ENCODE data around the gene SNED1.

The SNED1 gene

GRCh38 chr2:241107031-241107783, 108.8 kb downstream of the SNED1 start:
- no peaks in the 10 kb centered on the region for H3K27me3 ChIP-seq (ENCODE audit: insufficient read depth, low read length, poor library complexity, severe bottlenecking)
- no peaks in the 10 kb centered on the region for H3K9me3 ChIP-seq (ENCODE audit: insufficient read depth, low read depth, low read length)
- no peak overlapping the region for H2AFZ ChIP-seq (ENCODE audit: low read length)
- peaks cover 12% of the 10 kb centered on the region for H3K4me1 ChIP-seq (ENCODE audit: insufficient read depth, low read length, poor library complexity, severe bottlenecking)
- no peaks in the 10 kb centered on the region for H4K20me1 ChIP-seq (ENCODE audit: insufficient read depth, low read length, poor library complexity, severe bottlenecking)
- H3K9ac ChIP-seq (ENCODE audit: low read depth, low read length, poor library complexity, severe bottlenecking), result no peak overlapping the region
- no peak overlapping the region for H3K4me2 ChIP-seq (ENCODE audit: low read depth, low read length, poor library complexity, severe bottlenecking)
- peaks cover 12% of the 10 kb centered on the region for H3K79me2 ChIP-seq (ENCODE audit: insufficient read depth, low read length)
- H3F3A ChIP-seq (ENCODE audit: low read depth), result no peaks in the 10 kb centered on the region
- peaks cover 17% of the 10 kb centered on the region; the same call in 1 of the 2 replicates for H3K36me3 ChIP-seq (ENCODE audit: insufficient read depth, low read length)
- H3K4me3 ChIP-seq (ENCODE audit: low read length, poor library complexity, severe bottlenecking), result no peak overlapping the region
- TF ChIP-seq, protein P1, sequence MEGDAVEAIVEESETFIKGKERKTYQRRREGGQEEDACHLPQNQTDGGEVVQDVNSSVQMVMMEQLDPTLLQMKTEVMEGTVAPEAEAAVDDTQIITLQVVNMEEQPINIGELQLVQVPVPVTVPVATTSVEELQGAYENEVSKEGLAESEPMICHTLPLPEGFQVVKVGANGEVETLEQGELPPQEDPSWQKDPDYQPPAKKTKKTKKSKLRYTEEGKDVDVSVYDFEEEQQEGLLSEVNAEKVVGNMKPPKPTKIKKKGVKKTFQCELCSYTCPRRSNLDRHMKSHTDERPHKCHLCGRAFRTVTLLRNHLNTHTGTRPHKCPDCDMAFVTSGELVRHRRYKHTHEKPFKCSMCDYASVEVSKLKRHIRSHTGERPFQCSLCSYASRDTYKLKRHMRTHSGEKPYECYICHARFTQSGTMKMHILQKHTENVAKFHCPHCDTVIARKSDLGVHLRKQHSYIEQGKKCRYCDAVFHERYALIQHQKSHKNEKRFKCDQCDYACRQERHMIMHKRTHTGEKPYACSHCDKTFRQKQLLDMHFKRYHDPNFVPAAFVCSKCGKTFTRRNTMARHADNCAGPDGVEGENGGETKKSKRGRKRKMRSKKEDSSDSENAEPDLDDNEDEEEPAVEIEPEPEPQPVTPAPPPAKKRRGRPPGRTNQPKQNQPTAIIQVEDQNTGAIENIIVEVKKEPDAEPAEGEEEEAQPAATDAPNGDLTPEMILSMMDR (conservative IDR thresholded peaks at IDR 0.05; ENCODE audit: low read length), result no peak
- TF ChIP-seq EZH2phosphoT487 (IDR thresholded peaks at IDR 0.05; ENCODE audit: borderline replicate concordance), result no peak
- no peaks in the 10 kb centered on the region for H3K9me2 ChIP-seq (replicated peaks; ENCODE audit: low read depth, low read length)

DNA sequence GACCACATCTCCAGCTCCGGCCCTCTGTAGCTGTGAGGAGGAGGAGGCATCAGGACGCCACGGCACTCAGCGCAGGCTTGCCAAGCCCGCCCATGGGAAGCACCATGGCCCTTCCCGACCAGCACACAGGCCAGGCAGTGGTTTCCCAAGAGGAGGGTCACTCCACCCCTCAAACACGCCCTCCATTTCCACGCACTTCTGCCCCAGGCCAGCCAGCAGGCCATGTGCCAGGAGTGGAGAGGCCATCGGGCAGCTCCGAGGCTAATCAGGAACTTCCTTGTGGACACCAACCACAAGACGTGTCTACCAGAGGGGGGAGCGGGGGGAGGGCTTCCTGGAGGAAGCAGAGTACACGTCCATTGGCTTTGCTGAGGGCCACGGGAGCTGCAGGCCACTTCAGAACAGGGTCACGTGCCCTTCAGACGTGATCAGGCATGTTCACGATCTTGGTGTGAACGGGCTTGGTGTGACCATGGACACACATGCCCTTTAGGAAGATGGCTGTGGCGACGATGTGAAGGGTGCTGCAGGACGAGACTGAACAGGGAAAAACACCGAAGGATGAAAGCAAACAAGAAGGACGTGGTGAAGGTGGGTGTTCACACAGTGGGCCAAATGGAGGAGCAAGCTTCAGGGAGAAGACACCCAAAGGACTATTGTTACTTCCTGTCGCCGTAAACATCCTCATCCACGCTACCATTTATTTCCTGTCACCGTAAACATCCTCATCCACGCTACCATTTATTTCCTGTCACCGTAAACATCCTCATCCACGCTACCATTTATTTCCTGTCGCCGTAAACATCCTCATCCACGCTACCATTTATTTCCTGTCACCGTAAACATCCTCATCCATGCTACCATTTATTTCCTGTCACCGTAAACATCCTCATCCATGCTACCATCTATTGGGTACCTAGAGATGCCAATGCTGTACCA, 110.1 kb downstream of the SNED1 start:
- Histone ChIP-seq H3K4me1 (ENCODE audit: insufficient read depth, low read length, poor library complexity, severe bottlenecking) (peaks cover under 1% of the 10 kb centered on the region), H3K4me2 (ENCODE audit: low read depth, low read length, poor library complexity, severe bottlenecking) (no peak overlapping the region), H3K36me3 (ENCODE audit: insufficient read depth, low read length) (peaks cover 20% of the 10 kb centered on the region; the same call in 1 of the 2 replicates), H3K9me2 (replicated peaks; ENCODE audit: low read depth, low read length) (no peaks in the 10 kb centered on the region), H3K9me3 (ENCODE audit: insufficient read depth, low read depth, low read length) (no peaks in the 10 kb centered on the region), H3F3A (ENCODE audit: low read depth) (no peaks in the 10 kb centered on the region), H2AFZ (ENCODE audit: low read length) (no peak overlapping the region), H3K79me2 (ENCODE audit: insufficient read depth, low read length) (no peaks in the 10 kb centered on the region), H4K20me1 (ENCODE audit: insufficient read depth, low read length, poor library complexity, severe bottlenecking) (no peaks in the 10 kb centered on the region), H3K27me3 (ENCODE audit: insufficient read depth, low read length, poor library complexity, severe bottlenecking) (no peaks in the 10 kb centered on the region), H3K9ac (ENCODE audit: low read depth, low read length, poor library complexity, severe bottlenecking) (no peak overlapping the region), H3K4me3 (ENCODE audit: low read length, poor library complexity, severe bottlenecking) (no peak overlapping the region)
- no peak for TF ChIP-seq EZH2phosphoT487 (IDR thresholded peaks at IDR 0.05; ENCODE audit: borderline replicate concordance)
- TF ChIP-seq, protein P1 (conservative IDR thresholded peaks at IDR 0.05; ENCODE audit: low read length), result no peak

DNA sequence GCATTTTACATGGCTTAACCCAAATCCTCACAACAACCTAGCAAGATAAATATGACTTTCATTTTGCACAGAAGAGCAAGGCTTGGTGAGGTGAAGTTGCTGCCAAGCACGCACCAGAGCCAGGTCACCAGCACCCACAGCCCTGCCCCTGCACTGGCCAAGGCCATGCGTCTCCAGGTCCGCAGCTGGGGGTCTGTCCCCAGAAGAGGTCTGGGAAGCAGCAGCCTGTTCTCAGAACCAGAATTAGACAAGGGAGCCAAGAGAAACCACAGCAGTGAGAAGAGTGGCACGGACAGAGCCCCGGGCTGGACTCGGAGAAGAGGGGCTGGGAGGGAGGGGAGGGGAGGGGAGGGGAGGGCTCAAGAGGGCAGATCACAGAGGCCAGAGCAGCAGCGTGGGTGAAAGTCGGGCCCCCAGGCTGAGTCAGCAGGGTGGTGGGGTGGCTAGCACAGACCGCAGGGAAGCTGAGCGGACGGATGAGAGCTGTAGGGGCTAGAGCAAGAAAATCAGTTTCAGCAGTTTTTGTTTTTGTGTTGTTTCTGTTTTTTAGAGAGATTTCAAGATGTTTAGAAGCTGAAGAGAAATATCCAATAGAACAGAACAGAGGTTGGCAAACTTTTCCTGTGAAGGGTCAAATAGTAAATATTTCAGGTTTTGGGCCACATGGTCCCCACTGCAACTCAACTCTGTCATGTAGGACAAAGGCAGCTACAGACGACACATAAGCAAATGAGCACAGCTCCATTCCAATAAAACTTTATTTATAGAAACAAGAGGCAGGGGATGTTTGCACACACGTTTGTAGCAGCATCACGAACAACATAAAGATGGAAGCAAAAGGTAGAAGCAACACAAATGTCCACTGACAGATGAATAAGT, 111.0 kb downstream of the SNED1 start:
- Histone ChIP-seq H2AFZ (ENCODE audit: low read length) (no peak overlapping the region), H3K4me1 (ENCODE audit: insufficient read depth, low read length, poor library complexity, severe bottlenecking) (no peaks in the 10 kb centered on the region), H3K9me2 (replicated peaks; ENCODE audit: low read depth, low read length) (no peaks in the 10 kb centered on the region), H3K4me2 (ENCODE audit: low read depth, low read length, poor library complexity, severe bottlenecking) (no peak overlapping the region), H3K9ac (ENCODE audit: low read depth, low read length, poor library complexity, severe bottlenecking) (no peak overlapping the region), H3F3A (ENCODE audit: low read depth) (no peaks in the 10 kb centered on the region), H3K9me3 (ENCODE audit: insufficient read depth, low read depth, low read length) (no peaks in the 10 kb centered on the region), H3K36me3 (ENCODE audit: insufficient read depth, low read length) (peaks cover 27% of the 10 kb centered on the region; the same call in 1 of the 2 replicates), H4K20me1 (ENCODE audit: insufficient read depth, low read length, poor library complexity, severe bottlenecking) (no peaks in the 10 kb centered on the region), H3K4me3 (ENCODE audit: low read length, poor library complexity, severe bottlenecking) (no peak overlapping the region), H3K79me2 (ENCODE audit: insufficient read depth, low read length) (no peaks in the 10 kb centered on the region), H3K27me3 (ENCODE audit: insufficient read depth, low read length, poor library complexity, severe bottlenecking) (no peaks in the 10 kb centered on the region)
- TF ChIP-seq, protein P1 (conservative IDR thresholded peaks at IDR 0.05; ENCODE audit: low read length), result no peak
- TF ChIP-seq EZH2phosphoT487 (IDR thresholded peaks at IDR 0.05; ENCODE audit: borderline replicate concordance), result no peak

Measured in Loucy (cell line).